Fibroblast of skin of abdomen (primary cell): ENCODE measurements around the gene TMEM72.
A peak's percentile ranks its signal among the peaks of the same experiment; 100 is the strongest.

Source experiments
- DNase-seq: peaks from one replicate; pipeline ENCODE4 v3.0.0-alpha.2; 2013

The TMEM72 gene

GRCh38 chr10:44956717-44957706, 45.9 kb downstream of the TMEM72 start:
- no peak for DNase-seq

- DNase-seq = peak; percentile 34
Observed at GRCh38 chr10:44958196-44958897, 47.2 kb downstream of the TMEM72 start.

DNA sequence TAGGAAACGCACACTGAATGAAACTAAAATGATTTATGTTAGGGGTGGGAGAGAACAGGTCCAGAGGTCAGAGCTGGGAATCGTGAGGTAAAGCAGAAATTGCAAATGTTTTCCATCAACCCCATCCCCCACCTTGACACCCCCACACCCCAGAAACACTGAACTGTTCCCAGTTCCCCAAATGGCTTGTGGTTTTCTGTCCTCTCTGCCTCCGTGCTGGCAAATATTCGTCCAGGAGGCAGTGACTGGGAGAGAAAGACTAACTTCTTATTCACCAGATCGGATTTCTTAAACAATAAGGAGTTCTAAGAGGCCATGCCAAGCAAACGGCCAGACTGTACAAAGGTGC, 47.7 kb downstream of the TMEM72 start:
- no peak for DNase-seq

- DNase-seq = peak; percentile 79
Observed at GRCh38 chr10:44959247-44960087, 48.3 kb downstream of the TMEM72 start, which contains the start of gene RASSF4. TSS of gene RASSF4 (plus strand) at chr10:44959802. CDS start at chr10:44970203, 10,401 bp downstream.

GRCh38 chr10:44960088-44960460, 48.9 kb downstream of the TMEM72 start:
- no peak for DNase-seq

- no peak for DNase-seq
Observed at GRCh38 chr10:44960482-44961229, 49.5 kb downstream of the TMEM72 start.

DNA sequence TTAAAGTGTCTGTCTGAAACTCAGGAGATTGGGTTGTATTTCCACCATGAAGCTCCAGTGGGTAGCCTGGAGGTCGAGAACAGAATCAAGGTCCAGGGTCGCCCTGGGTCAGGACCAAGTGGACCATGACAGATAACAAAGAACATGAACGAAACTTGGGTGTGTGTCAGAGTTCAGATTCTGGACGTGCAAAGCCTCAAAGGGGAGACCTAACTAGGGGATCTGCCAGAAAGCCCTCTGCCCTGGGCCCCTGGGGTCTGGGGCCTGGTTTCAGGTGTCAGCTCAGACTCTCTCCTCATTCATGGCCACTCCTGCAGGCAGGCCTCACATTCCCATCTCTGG, 50.1 kb downstream of the TMEM72 start:
- DNase-seq = no peak

DNA sequence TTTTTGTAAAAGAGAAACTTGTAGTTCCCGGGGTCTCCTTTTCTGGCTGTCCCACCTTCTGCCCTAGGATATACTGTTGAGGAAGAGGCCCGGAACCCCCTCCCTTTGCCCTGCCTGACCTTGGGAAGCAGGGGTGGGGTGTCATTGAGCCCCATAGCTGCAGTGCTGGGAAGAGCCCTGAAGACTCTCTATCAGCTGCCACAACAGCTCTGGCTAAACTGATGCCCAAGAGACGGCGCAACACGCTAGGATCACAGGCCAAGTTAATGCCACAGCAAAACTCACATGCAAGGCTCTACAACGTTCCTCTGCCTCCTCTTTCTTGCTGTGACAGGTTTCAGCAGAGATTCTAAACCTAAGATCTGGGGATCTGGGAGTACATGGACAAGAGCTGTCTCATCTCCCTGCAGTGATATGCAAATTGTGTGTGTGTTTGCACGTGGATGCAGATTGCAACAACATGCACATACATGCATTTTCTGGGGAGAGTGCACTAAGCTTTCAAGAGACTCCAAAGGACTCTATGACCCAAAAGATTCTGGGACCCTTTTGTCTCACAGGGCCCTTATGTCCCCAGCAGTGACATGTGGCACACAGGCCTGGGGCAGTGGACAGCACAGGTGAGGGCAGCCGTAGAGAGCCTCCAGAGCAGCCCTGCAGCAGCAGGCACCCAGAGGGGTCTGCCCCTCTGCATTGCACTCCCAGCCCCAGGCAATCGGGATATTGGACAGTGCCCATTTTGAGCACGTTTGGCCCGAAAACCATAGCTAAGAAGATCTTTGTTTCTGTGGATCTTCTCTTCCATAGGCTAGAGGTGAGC, 51.0 kb downstream of the TMEM72 start:
- DNase-seq = no peak

- DNase-seq = no peak
Observed at GRCh38 chr10:44962870-44963738, 52.0 kb downstream of the TMEM72 start.

GRCh38 chr10:44963772-44964633, 52.9 kb downstream of the TMEM72 start:
- DNase-seq = no peak

GRCh38 chr10:44965104-44965503, 54.0 kb downstream of the TMEM72 start:
- DNase-seq = no peak

DNA sequence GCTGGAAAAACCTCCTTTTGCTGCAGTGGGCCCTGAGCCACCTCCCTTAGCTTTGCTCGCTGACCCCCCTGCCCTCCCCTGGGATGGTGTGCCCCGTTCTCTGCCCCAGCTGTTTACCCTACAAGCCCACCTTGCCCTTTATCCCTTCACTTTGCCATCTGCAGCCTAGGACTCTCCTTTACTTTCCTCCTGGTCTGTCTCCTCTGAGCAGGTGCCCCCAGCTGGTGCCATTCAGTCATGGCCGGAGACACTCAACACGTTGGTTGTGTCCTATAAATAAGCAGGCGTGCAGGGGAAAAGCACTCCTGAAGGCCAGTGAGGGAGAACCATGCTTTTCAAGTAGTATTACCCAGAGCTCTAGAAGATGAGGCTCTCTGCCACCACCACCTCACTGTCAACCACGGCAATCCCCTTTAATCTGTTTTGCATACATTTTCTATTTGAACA, 54.5 kb downstream of the TMEM72 start:
- DNase-seq = no peak

DNA sequence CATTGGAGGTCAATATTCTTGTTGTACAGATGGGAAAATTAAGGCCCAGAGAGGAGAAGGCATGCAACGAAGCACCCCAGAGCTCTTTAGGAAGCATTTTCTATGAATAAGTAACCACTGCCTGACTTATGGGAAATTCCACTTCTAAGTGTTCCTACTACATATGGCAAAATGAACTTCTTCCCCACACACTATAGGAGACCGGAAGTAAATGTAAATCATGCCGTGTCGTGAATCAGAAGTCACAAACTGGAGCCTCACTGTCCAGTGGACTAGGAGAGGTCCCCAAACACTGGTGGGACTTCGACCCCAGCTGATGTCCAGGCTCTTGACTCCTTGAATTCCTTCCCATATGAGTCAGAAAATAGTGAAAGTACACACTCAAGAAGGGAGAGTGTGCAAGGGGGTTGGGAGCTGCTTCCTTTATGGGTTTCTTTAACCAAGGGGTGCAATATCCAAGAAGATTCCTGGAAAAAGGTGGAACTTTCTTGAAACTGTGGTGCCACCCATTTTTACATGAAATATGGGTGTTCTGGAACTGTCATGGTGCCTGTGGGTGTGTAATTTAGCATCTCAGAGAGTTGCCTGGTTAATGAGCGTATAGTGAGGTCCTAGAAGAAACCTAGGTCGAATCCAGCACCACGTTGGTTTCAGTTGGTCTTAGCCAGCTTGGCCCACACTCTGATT, 55.1 kb downstream of the TMEM72 start:
- peak; percentile 24 for DNase-seq

DNA sequence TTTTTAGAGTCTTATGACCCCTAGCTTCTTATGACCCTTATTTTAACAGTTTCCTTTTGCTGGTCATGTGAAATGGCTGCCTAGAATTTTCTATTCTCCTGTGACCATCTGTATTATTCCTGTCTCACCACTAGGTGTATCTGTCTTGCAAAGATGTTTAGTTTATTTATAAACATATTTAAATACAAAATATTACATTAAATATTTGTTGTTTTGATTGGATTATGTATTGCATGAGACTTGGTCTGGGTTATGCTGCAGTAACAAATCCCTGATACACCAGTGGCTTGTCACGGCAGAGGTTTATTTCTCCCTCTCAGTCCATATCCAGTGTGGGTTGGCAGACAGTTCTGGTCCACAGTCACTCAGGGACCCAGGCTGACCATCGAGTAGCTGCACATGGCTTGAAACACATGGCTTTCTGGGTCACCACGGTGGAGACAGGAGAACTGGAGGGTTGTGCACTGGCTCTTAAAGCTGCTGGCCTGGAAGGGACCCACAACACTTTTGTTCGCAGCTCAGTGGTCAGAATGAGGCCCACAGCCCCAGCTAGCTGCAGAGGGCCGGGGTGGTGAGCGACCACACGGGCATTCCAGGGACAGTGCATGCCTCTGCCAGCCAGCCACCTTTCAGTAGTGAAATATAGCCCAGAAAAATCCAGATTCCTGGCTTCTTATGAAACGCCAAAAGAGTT, 55.8 kb downstream of the TMEM72 start:
- DNase-seq = no peak

DNA sequence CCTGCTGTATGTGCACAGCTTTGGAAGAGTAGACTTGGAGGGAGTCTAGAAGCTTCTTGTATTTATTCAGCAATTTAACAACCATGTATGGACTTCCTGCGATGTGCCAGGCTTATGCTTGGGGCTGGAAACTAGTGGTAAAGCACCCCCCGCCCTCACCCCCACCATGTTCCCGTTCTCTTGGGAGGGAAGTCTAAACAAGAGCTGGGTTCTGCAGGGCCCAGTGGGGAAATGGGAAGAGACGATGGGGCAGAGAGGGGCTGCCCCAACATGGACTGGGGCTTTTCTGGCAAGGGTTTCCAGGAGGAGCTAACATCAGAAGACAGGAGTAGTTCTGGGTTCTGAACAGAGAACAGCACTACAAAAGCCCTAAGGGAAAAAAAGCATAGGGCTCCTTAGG, 56.5 kb downstream of the TMEM72 start:
- no peak for DNase-seq

DNA sequence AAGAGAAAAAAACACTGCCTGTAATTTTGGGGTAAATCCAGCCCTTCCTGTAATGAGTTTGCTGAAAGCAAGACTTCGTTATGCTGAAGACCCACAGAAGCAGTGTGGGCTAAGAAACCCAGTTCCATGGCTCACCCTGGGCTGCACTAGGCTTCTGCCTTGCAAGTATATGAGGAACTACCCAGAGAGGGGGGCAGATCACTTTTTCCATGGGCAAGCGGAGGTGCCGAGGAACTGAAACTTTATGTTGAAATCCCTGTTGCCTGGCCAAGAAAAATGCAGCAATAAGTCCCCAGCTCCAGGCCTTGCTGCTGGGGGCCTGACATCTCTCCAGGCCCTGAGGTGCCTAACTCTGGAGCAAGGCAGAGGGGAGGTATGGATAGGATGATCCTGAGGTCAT, 57.0 kb downstream of the TMEM72 start:
- DNase-seq = no peak

- no peak for DNase-seq
Observed at GRCh38 chr10:44968500-44969400, 57.6 kb downstream of the TMEM72 start.
